GM21390 (cell line): ENCODE results near the gene TSFM.
A peak's percentile ranks its signal among the peaks of the same experiment; 100 is the strongest.

Source experiments
- ATAC-seq: cut with Tn5 transposase; IDR thresholded peaks from one replicate; pipeline ENCODE4 v1.9.1; 2021; ENCODE audit not compliant: unreplicated experiment

TSFM gene

GRCh38 chr12:57777911-57778310 is 4.7 kb upstream of the TSFM start:
- ATAC-seq = no peak

DNA sequence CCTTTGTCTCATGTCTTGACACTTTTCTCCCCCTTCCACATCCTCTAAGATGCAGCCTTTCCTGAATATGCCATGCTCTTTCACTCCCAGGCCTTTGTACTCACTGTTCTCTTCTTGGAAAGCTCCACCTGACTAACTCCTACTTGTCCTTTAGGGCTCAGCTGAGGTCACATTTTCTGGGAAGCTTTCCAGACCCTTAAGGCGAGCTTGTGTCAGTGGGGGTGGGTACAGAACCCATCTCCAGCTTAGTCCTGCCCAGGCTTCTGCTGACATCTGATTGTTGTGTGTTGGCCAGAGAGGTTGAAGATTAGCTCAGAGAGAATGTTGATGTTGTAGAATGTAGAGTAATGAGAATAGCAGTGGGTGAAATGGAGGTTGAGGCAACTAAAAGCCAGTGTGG is 2.9 kb upstream of the TSFM start:
- ATAC-seq = no peak

GRCh38 chr12:57780284-57780897 is 2.2 kb upstream of the TSFM start:
- ATAC-seq = no peak

- ATAC-seq = no peak
Observed at GRCh38 chr12:57781244-57781643, 1.3 kb upstream of the TSFM start.

- ATAC-seq = no peak
Observed at GRCh38 chr12:57781801-57782200, 786 bp upstream of the TSFM start.

GRCh38 chr12:57782243-57782607 is 362 bp upstream of the TSFM start:
- ATAC-seq = peak; percentile 5

- ATAC-seq = no peak
Observed at GRCh38 chr12:57783466-57783801, 847 bp downstream of the TSFM start.

DNA sequence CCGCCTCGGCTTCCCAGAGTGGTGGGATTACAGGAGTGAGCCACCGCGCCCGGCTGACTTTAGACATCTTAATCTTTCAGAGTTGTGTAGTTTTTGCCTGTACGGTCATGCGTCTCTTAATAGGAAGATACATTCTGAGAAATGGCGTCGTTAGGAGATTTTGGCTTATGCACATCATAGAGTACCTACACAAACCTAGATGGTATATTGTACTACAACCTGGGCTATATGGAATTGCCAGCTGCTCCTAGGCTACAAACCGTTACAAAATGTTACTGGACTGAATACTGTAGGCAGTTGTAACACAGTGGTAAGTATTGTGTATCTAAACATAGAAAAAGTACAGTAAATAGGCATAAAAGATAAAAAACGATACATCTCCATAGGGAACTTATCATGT is 1.3 kb downstream of the TSFM start:
- no peak for ATAC-seq

DNA sequence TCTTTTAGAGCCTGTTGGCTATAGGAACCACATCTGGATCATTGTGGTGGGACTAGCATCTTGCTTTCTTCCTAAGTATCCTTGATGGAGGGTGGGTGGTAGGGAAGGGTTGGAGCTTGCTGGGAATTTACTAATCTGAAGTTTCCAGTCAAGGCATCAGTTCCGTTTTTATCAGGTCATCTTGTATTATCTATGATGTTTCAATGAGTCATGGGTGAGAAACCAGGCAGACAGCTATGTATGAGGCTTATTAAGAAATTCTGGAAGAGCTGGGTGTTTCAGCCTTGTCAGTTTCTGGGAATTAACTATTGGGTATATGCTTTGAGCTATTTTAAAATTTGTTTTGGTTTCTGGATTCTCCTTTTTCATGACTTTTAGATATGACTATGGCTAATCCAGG is 11.3 kb downstream of the TSFM start:
- no peak for ATAC-seq

DNA sequence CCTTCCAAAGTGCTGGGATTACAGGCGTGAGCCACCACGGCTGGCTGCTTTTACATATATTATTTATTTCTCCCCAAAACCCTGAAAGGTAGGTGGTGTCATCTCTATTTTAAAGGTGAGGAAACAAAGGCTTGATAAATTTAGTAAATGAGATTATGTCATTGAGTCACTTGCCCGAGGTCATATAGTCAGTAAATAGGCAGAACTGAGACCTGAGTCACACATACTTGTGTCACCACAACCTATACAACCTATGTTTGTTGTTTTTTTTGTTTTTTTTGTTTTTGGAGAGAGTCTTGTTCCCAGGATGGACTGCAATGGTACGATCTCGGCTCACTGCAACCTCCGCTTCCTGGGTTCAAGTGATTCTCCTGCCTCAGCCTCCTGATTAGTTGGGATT is 12.8 kb downstream of the TSFM start:
- no peak for ATAC-seq

GRCh38 chr12:57796996-57797395 is 14.4 kb downstream of the TSFM start:
- no peak for ATAC-seq

DNA sequence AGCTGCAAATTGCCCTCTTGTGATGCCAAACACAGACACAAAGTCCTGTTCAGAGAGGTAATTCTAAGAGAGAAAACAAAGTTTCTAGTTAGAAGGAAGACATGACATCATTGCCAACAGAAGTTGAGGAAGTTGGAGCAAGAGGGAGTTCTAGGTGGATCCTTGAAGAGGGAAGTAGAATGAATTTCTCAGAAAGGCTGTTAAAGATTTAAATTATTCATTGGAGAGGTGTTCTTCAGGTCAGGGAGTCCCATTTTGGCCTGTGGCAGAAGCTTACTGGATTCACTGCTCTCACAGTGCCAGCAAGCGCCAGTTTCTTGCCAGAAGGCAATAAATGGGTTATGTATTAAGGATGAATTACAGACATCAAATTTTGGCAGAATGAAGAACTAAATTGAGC is 15.3 kb downstream of the TSFM start:
- no peak for ATAC-seq

DNA sequence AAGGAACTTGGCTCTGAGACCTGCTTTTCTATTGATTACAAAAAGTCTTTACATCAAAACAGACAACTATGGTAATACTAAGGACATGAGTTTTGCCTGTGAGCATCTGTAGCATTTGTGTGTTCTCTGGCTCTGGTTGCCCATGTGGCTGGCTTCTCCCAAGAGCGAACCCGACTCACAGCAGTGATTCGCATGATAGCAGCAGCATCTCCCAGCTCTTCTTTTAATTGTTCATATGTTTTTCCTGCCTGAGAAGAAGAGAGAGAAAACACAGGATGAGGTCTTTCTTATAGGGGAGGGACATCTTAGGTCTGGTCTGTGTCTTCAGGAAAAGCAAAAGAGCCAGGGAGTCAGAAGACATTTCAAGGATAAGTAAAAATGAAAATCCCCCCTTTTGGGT is 18.4 kb downstream of the TSFM start:
- no peak for ATAC-seq

- no peak for ATAC-seq
Observed at GRCh38 chr12:57802607-57803006, 20.0 kb downstream of the TSFM start.

- ATAC-seq = no peak
Observed at GRCh38 chr12:57803319-57803893, 20.8 kb downstream of the TSFM start.

- no peak for ATAC-seq
Observed at GRCh38 chr12:57806677-57807076, 24.1 kb downstream of the TSFM start.

DNA sequence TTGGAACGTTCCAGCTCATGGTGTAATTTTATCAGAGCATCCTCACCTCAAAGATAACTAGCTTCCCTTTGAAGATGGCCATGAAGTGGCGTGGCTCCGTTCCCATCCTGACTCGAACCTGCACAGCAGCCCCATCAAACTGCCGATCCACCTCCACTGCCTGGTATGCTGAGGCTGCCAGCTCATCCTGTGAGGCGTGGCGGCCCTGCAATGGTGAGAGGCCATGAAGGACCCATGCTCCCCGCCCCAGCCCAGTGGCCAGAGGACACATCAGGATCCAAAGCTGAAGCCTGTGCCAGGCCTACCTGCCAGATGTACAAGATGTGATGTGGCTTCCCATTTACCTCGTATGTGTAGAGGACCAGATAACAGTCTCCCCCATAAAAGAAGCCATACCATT is 24.7 kb downstream of the TSFM start:
- ATAC-seq = no peak

- ATAC-seq = no peak
Observed at GRCh38 chr12:57808351-57808750, 25.8 kb downstream of the TSFM start.

DNA sequence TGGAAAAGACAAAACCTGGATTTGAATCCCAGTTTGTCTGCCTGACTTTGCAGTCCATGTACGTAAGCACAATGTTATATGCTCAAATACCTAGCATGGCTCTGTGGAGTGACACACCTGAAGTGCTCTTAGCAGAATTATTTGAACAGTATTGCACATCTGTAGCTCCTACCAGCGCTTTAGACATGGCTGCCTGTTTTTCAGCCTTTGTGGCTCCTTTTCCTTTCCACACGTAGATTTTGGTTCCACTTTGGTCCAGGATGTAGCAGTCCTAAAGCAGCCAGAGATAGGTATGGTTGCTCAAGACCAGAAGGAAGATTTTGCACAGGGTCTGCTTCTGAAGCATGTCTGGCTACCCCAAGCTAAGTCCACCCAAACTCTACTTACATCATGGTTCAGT is 26.8 kb downstream of the TSFM start:
- ATAC-seq = no peak

GRCh38 chr12:57810450-57810849 is 27.9 kb downstream of the TSFM start:
- no peak for ATAC-seq

- no peak for ATAC-seq
Observed at GRCh38 chr12:57811028-57811755, 28.6 kb downstream of the TSFM start.

- ATAC-seq = no peak
Observed at GRCh38 chr12:57813111-57813970, 30.8 kb downstream of the TSFM start.
